Hepatocyte (in vitro differentiated cells): ENCODE measurements around the gene CASD1.

Source experiments
- CTCF ChIP-seq: fragments of 200-600 bp; sonication (generic); IDR thresholded peaks from 2 replicates; pipeline ENCODE4 v1.5.1; 2016; ENCODE audit warnings: antibody characterized with exemption, mild to moderate bottlenecking; ENCODE audit not compliant: poor library complexity
- EZH2 ChIP-seq: fragments of 200-600 bp; sonication (generic); IDR thresholded peaks from 2 replicates; pipeline ENCODE4 v1.6.1; 2016; ENCODE audit warnings: antibody characterized with exemption, mild to moderate bottlenecking, borderline replicate concordance
- EZH2phosphoT487 ChIP-seq: fragments of 200-600 bp; sonication (generic); IDR thresholded peaks from one replicate; pipeline ENCODE4 v1.6.1; 2018; ENCODE audit warnings: antibody characterized with exemption, mild to moderate bottlenecking, low read depth, moderate library complexity; ENCODE audit not compliant: unreplicated experiment, severe bottlenecking

GRCh38 chr7:94540428-94540827, 30.8 kb downstream of the CASD1 start:
- TF ChIP-seq CTCF (no peak), EZH2 (no peak), EZH2phosphoT487 (no peak)
